OCI-LY1 (cell line): Measurements from ENCODE around the gene ZSWIM7.
"Not testable (repeated sequence)": the region's sequence is repeated elsewhere in the genome, so short reads cannot be mapped to it uniquely, and the experiment has no call there.

ENCODE experiments used
- H2AFZ ChIP-seq: fragments of 200-600 bp; sonication (generic), shearing (Covaris generic); 2 replicates; pipeline ENCODE4 v1.6.0; 2014; ENCODE audit warnings: antibody characterized with exemption, mild to moderate bottlenecking, low read length
- H3F3A ChIP-seq: fragments of 200-600 bp; sonication (generic), shearing (Covaris generic); 2 replicates; pipeline ENCODE4 v1.6.0; 2014; ENCODE audit warnings: mild to moderate bottlenecking, antibody characterized with exemption, low read length, moderate library complexity; ENCODE audit not compliant: insufficient read depth
- H3K27ac ChIP-seq: fragments of 200-600 bp; sonication (generic); 2 replicates; pipeline ENCODE4 v1.5.1; 2014; ENCODE audit warnings: low read length, mixed run types, mild to moderate bottlenecking, low read depth; ENCODE audit not compliant: poor library complexity, severe bottlenecking
- H3K27me3 ChIP-seq: fragments of 200-600 bp; sonication (generic); 2 replicates; pipeline ENCODE4 v1.6.0; 2014; ENCODE audit warnings: antibody characterized with exemption, mild to moderate bottlenecking, low read length, moderate library complexity; ENCODE audit not compliant: insufficient read depth
- H3K36me3 ChIP-seq: fragments of 200-600 bp; sonication (generic); 2 replicates; pipeline ENCODE4 v1.6.1; 2014; ENCODE audit warnings: mild to moderate bottlenecking, antibody characterized with exemption, low read length, moderate library complexity, mixed read lengths; ENCODE audit not compliant: insufficient read depth
- H3K4me1 ChIP-seq: fragments of 200-600 bp; sonication (generic); 2 replicates; pipeline ENCODE4 v1.5.1; 2014; ENCODE audit warnings: mild to moderate bottlenecking, low read length, moderate library complexity; ENCODE audit not compliant: insufficient read depth, severe bottlenecking
- H3K4me2 ChIP-seq: fragments of 200-600 bp; sonication (generic), shearing (Covaris generic); 2 replicates; pipeline ENCODE4 v1.6.1; 2014; ENCODE audit warnings: low read length
- H3K4me3 ChIP-seq: fragments of 200-600 bp; sonication (generic); 2 replicates; pipeline ENCODE4 v1.5.1; 2014; ENCODE audit warnings: low read length, low read depth, mild to moderate bottlenecking, mixed read lengths; ENCODE audit not compliant: poor library complexity, severe bottlenecking
- H3K79me2 ChIP-seq: fragments of 200-600 bp; shearing (Covaris generic); 2 replicates; pipeline ENCODE4 v1.6.1; 2016; ENCODE audit warnings: mixed run types, low read length, mixed read lengths; ENCODE audit not compliant: insufficient read depth
- H3K9ac ChIP-seq: fragments of 200-600 bp; sonication (generic), shearing (Covaris generic); 2 replicates; pipeline ENCODE4 v1.6.1; 2014; ENCODE audit warnings: mild to moderate bottlenecking, low read length, mixed read lengths
- H3K9me2 ChIP-seq: fragments of 200-600 bp; sonication (generic), shearing (Covaris generic); 2 replicates; pipeline ENCODE4 v1.6.1; 2014; ENCODE audit warnings: low read depth, mild to moderate bottlenecking, low read length, mixed read lengths
- H3K9me3 ChIP-seq: fragments of 200-600 bp; shearing (Covaris generic); 2 replicates; pipeline ENCODE4 v1.6.1; 2014; ENCODE audit warnings: low read length, mixed read lengths
- H4K20me1 ChIP-seq: fragments of 200-600 bp; sonication (generic), shearing (Covaris generic); 2 replicates; pipeline ENCODE4 v1.6.0; 2016; ENCODE audit warnings: mild to moderate bottlenecking, low read length; ENCODE audit not compliant: insufficient read depth
- CTCF ChIP-seq: fragments of 200-600 bp; sonication (generic), shearing (Covaris generic); IDR thresholded peaks from 2 replicates; pipeline ENCODE4 v1.5.1; 2017; ENCODE audit warnings: mild to moderate bottlenecking, antibody characterized with exemption, low read length, moderate library complexity, mixed read lengths
- EZH2 ChIP-seq: fragments of 200-600 bp; sonication (generic), shearing (Covaris generic); IDR thresholded peaks from 2 replicates; pipeline ENCODE4 v1.8.0; 2017; ENCODE audit warnings: borderline replicate concordance, mixed run types, mild to moderate bottlenecking, antibody characterized with exemption, low read length, moderate library complexity, mixed read lengths

The ZSWIM7 gene

GRCh38 chr17:15996322-15996721, 3.2 kb downstream of the ZSWIM7 start:
- no peaks in the 10 kb centered on the region; the same call in 1 of the 2 replicates for H3K9me3 ChIP-seq
- peaks cover 13% of the 10 kb centered on the region for H3K79me2 ChIP-seq
- TF ChIP-seq EZH2 (no peak), CTCF (no peak)
- peaks cover 11% of the 10 kb centered on the region for H3K36me3 ChIP-seq
- no peak overlapping the region for H2AFZ ChIP-seq
- H3K4me3 ChIP-seq = no peak overlapping the region
- no peak overlapping the region for H3K27ac ChIP-seq
- no peaks in the 10 kb centered on the region for H3K27me3 ChIP-seq
- no peak overlapping the region for H3K4me2 ChIP-seq
- H3K9ac ChIP-seq = no peak overlapping the region
- peaks cover 3% of the 10 kb centered on the region; the same call in 1 of the 2 replicates for H3F3A ChIP-seq
- no peaks in the 10 kb centered on the region for H4K20me1 ChIP-seq
- H3K4me1 ChIP-seq = peaks cover 13% of the 10 kb centered on the region
- no peaks in the 10 kb centered on the region for H3K9me2 ChIP-seq

- Histone ChIP-seq H3F3A (no peaks in the 10 kb centered on the region), H3K9me2 (no peaks in the 10 kb centered on the region), H3K79me2 (no peaks in the 10 kb centered on the region), H3K9ac (no peak overlapping the region), H3K27me3 (no peaks in the 10 kb centered on the region), H3K4me3 (no peak overlapping the region), H3K9me3 (no peaks in the 10 kb centered on the region), H4K20me1 (no peaks in the 10 kb centered on the region), H3K27ac (no peak overlapping the region), H3K36me3 (peaks cover 20% of the 10 kb centered on the region), H3K4me2 (no peak overlapping the region), H2AFZ (no peak overlapping the region), H3K4me1 (no peaks in the 10 kb centered on the region)
- TF ChIP-seq EZH2 (no peak), CTCF (no peak)
These were observed 17.6 kb downstream of the ZSWIM7 start for GRCh38 chr17:15981646-15982580.

GRCh38 chr17:15981208-15981607, 18.3 kb downstream of the ZSWIM7 start:
- H3K27me3 ChIP-seq = no peaks in the 10 kb centered on the region
- peaks cover 20% of the 10 kb centered on the region for H3K36me3 ChIP-seq
- no peak overlapping the region for H3K4me2 ChIP-seq
- H3K79me2 ChIP-seq = no peaks in the 10 kb centered on the region
- no peaks in the 10 kb centered on the region for H3K4me1 ChIP-seq
- no peak overlapping the region for H3K4me3 ChIP-seq
- no peaks in the 10 kb centered on the region for H3K9me3 ChIP-seq
- no peak overlapping the region for H2AFZ ChIP-seq
- H3F3A ChIP-seq = no peaks in the 10 kb centered on the region
- no peak overlapping the region for H3K9ac ChIP-seq
- TF ChIP-seq CTCF = no peak
- no peak for TF ChIP-seq EZH2
- H4K20me1 ChIP-seq = no peaks in the 10 kb centered on the region
- H3K27ac ChIP-seq = no peak overlapping the region
- no peaks in the 10 kb centered on the region for H3K9me2 ChIP-seq

- not testable (repeated sequence) for H3F3A ChIP-seq, H3K4me1 ChIP-seq, H2AFZ ChIP-seq, H3K4me2 ChIP-seq, H3K27ac ChIP-seq, H3K9me2 ChIP-seq, H3K9me3 ChIP-seq, H3K4me3 ChIP-seq, H4K20me1 ChIP-seq, H3K9ac ChIP-seq, H3K79me2 ChIP-seq, H3K27me3 ChIP-seq
- H3K36me3 ChIP-seq = peaks cover 12% of the 10 kb centered on the region
These were observed 20.5 kb downstream of the ZSWIM7 start for GRCh38 chr17:15979013-15979412.
